Activated T-helper 2 cell treated with anti-CD3 and anti-CD28 coated beads, Interferon-gamma antibody, Interleukin-2, Interleukin-4, amounts not matched to agents 10 μg/mL and 5 μg/mL and 100 μg/mL, durations not matched to agents 14 hours and 24 hours and 36 hours (primary cell): Measurements from ENCODE around the gene GLIPR1L2. TPM values are rescaled to one million over a fixed set of nuclear protein-coding genes. Genes with fewer than 3 reads are reported as not detected.

ENCODE experiments used
- DNase-seq: peaks from one replicate; pipeline ENCODE4 v3.0.0; 2021; ENCODE audit warnings: low spot score
- H3K27ac Mint-ChIP-seq: one replicate; pipeline ENCODE4 v1.8.0; 2021; ENCODE audit warnings: mixed read lengths
- H3K27me3 Mint-ChIP-seq: one replicate; pipeline ENCODE4 v1.8.0; 2021; ENCODE audit warnings: low read depth, mixed read lengths
- H3K36me3 Mint-ChIP-seq: one replicate; pipeline ENCODE4 v1.8.0; 2021; ENCODE audit warnings: low read depth, mixed read lengths
- H3K4me1 Mint-ChIP-seq: one replicate; pipeline ENCODE4 v1.8.0; 2021; ENCODE audit warnings: low read depth, mixed read lengths
- H3K4me3 Mint-ChIP-seq: one replicate; pipeline ENCODE4 v1.8.0; 2021; ENCODE audit warnings: low read depth, mild to moderate bottlenecking, moderate library complexity, mixed read lengths
- H3K9me3 Mint-ChIP-seq: one replicate; pipeline ENCODE4 v1.8.0; 2021; ENCODE audit warnings: mixed read lengths
- intact Hi-C: fragments of 100-400 bp; cut with micrococcal nuclease; formaldehyde crosslinking; loops from one replicate; pipeline ENCODE4 v1.15.1; 2023
- total RNA-seq: library from RNA; stranded (reverse); gene quantifications from 2 replicates; pipeline ENCODE4 v1.2.3, GENCODE V29; 2022

GLIPR1L2 gene
- total RNA-seq, 1 donor from 2014 or later = not detected

- H3K4me1 Mint-ChIP-seq = peaks cover 70% of the 10 kb centered on the region
- H3K36me3 Mint-ChIP-seq = peaks cover 13% of the 10 kb centered on the region
- no peak for DNase-seq
- peak overlapping the region; percentile 87 for H3K4me3 Mint-ChIP-seq
- intact Hi-C loops = loop anchor here (2.0 to 10.0 kb wide), 6 partner anchors 463 to 1077 kb away; partner anchors contain the start of gene OSBPL8
- H3K9me3 Mint-ChIP-seq = no peaks in the 10 kb centered on the region
- peak overlapping the region; percentile 92 for H3K27ac Mint-ChIP-seq
- H3K27me3 Mint-ChIP-seq = peaks cover 1% of the 10 kb centered on the region
Observed at GRCh38 chr12:75481774-75482173, 90.9 kb downstream of the GLIPR1L2 start.

Other genes with a start within 250 kb of the GLIPR1L2 start
- gene KCNC2, start 181.2 kb upstream of the GLIPR1L2 start, total RNA-seq = not detected in 2 replicates
- 1.2 and 2.2 TPM in 2 replicates for gene CAPS2, start 60.8 kb upstream of the GLIPR1L2 start, total RNA-seq
- not detected in 2 replicates for gene GLIPR1L1, start 56.4 kb upstream of the GLIPR1L2 start, total RNA-seq
- 7.4 and 7.6 TPM in 2 replicates for gene GLIPR1, start 89.7 kb downstream of the GLIPR1L2 start, total RNA-seq
- 114 and 119 TPM in 2 replicates for gene KRR1, start 120.5 kb downstream of the GLIPR1L2 start, total RNA-seq